Measurements from ENCODE around the gene FSTL4. TPM values are rescaled to one million over a fixed set of nuclear protein-coding genes. Genes with fewer than 3 reads are reported as not detected.

The FSTL4 gene
- polyA plus RNA-seq, 3 donors from 2014 or later: not detected

DNA sequence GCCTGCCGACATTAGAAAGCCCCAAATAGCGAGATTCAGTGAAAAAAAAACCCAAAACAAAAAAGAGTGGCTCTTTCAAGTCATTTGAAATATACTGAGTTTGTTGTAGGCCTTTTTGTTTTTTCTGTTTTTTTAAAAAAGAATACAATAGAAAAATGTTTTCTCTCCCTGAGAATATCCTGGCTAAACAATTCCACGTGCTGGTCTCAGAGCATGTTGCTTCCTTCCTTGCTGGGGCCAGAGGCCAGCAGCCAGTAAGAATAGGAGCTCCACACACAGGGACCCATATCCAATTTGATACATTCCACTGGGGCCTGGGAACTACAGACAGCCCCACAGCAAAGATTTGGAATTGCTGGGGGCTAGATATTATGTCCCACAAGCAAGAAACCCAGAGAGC, 369.1 kb downstream of the FSTL4 start:
- no peaks in the 10 kb centered on the region for H3K4me1 Mint-ChIP-seq
- H3K27me3 Mint-ChIP-seq (ENCODE audit: low read depth in 3 of 3): no peaks in the 10 kb centered on the region
- no peaks in the 10 kb centered on the region for H3K9me3 Mint-ChIP-seq
- no peak overlapping the region for H3K4me3 Mint-ChIP-seq
- DNase-seq: no peak
- no peak overlapping the region for H3K27ac Mint-ChIP-seq
- no peaks in the 10 kb centered on the region for H3K36me3 Mint-ChIP-seq

DNA sequence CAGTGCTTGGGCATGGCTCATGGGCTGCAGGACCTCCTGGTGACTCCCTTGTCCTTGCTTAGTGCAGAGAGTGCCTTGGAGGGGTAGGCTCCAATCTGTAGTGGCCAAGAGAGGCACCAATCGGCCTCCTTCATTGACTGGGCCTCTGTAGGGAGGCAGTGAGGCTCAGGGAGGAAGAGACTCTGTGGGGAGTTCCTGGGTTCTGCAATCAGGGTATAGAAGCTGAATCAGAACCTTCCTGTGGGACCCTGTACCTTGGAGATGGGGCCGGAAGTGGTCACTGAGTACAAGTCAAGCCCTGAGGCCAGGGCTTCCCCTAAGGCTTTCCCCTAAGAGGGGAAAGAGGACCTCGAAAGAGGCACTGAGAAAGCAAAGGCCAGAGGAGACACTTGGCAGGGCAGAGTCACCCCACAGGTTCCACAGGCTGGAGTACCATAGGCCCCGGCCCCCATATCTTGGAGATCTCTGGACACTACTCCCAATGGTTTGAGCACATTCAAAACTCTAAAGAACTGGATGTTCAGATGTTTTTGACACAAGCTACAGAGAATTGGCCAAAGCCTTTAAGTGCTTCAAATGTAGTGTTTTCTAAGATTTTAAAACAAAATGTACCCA, 370.0 kb downstream of the FSTL4 start:
- Mint-ChIP-seq H3K4me3 (no peak overlapping the region), H3K36me3 (no peaks in the 10 kb centered on the region), H3K9me3 (no peaks in the 10 kb centered on the region), H3K27me3 (ENCODE audit: low read depth in 3 of 3) (no peaks in the 10 kb centered on the region), H3K27ac (no peak overlapping the region), H3K4me1 (no peaks in the 10 kb centered on the region)
- DNase-seq: no peak

DNA sequence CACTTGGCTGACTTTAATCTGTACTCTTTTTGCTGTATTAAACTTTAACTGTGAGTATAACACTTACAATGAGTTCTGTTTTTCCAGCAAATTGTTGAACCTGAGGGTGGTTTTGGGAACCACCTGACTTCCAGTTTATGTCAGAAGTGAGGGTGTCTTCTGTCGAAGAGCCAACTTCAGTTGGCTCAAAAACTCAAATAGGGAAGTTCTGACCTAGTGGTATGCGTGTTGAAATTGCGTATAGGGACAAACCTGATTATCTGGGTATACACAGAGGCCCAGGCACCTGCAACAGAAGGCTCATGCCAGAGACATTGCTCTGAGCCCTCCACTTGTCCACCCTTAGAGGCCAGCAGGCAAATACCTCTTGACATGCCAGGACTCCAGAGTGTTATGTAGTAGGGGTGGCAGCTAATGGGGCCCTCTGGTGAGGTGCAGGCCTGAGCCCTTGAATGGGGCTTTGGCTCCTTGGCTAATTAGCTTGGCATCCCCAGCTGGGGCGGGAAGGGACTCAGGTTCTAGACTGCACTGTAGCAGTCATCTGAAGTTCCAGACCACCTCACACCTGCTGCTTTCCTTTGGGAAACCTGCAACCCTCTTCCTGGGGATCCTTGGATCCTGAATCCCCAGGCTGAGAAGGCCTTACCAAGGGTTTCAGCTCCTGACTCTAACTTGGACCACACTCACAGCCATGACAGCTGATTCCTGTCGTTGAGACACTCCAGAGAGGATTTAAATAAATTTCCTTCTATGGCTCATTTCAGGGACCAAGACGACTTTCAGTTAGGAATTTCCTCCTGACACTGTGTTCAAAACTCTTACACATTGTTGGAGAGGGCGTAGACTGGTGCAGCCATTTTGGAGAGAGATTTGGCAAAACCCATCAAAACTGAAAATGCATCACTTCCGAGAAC, 370.9 kb downstream of the FSTL4 start:
- no peak overlapping the region for H3K27ac Mint-ChIP-seq
- H3K4me1 Mint-ChIP-seq: no peaks in the 10 kb centered on the region
- H3K36me3 Mint-ChIP-seq: no peaks in the 10 kb centered on the region
- no peaks in the 10 kb centered on the region for H3K9me3 Mint-ChIP-seq
- no peak for DNase-seq
- H3K27me3 Mint-ChIP-seq (ENCODE audit: low read depth in 3 of 3): peaks cover 2% of the 10 kb centered on the region in 3 donors
- H3K4me3 Mint-ChIP-seq: no peak overlapping the region

DNA sequence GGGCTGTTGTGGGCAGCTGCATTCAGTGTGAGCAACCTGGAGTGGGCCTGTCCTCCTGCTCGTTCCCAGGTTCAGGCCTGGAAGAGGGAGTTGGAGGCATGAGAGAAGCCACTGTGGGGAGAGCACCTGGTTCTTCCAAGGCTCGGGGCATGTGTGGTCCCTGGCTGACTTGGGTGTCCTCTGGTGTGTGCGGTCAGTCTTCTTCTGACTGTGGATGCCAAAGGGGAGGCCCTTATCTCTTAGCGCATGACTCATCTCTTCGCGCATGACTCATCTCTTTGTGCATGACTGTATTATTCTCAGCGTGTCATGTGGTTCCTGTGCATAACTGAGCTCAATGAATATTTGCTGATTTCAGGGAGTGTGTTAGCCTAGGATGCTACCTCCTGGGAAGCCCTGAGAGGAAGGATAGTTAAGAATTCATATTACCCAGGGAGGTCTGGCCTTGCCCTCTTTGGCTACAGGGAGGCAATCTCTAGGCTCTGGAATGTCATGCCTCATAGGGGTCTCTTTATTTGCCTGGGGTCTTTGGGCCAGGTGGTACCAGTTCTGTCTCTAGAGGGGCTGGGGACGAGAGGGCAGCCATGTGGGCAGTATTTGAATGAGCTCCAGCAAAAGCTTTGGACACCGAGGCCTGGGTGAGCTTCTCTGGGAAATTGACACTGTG, 371.8 kb downstream of the FSTL4 start:
- H3K4me1 Mint-ChIP-seq: no peaks in the 10 kb centered on the region
- no peak for DNase-seq
- H3K27ac Mint-ChIP-seq: no peak overlapping the region
- no peak overlapping the region for H3K4me3 Mint-ChIP-seq
- H3K27me3 Mint-ChIP-seq (ENCODE audit: low read depth in 3 of 3): peaks cover 2 to 3% (median 2%) of the 10 kb centered on the region in 3 donors
- no peaks in the 10 kb centered on the region for H3K9me3 Mint-ChIP-seq
- H3K36me3 Mint-ChIP-seq: no peaks in the 10 kb centered on the region

DNA sequence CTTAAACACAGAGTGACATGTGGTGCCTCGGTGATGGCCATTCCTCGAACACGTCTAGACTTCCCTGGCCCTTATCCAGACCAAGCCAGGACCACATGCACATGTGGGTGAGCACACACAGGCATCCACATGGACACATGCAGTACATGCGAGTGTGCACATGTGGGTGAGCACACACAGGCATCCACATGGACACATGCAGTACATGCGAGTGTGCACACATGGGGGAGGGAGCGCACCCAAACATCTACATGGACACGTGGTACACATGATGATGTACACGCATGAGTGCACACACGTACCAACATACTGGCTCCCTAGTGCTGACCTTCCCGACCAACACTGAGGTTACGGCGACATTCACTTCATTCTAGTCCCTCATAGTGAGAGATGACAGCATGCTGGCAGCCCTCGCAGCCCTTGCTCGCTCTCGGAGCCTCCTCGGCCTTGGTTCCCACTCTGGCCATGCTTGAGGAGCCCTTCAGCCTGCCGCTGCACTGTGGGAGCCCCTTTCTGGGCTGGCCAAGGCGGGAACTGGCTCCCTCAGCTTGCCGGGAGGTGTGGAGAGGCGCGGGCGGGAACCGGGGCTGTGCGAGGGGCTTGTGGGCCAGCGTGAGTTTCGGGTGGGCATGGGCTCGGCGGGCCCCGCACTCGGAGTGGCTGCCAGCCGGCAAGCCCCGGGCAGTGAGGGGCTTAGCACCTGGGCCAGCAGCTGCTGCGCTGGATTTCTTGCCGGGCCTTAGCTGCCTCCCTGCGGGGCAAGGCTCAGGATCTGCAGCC, 373.7 kb downstream of the FSTL4 start:
- peaks cover 2 to 3% (median 2%) of the 10 kb centered on the region in 3 donors for H3K27me3 Mint-ChIP-seq (ENCODE audit: low read depth in 3 of 3)
- H3K27ac Mint-ChIP-seq: no peak overlapping the region
- no peaks in the 10 kb centered on the region for H3K4me1 Mint-ChIP-seq
- no peaks in the 10 kb centered on the region for H3K9me3 Mint-ChIP-seq
- no peak overlapping the region for H3K4me3 Mint-ChIP-seq
- no peaks in the 10 kb centered on the region for H3K36me3 Mint-ChIP-seq
- no peak for DNase-seq

DNA sequence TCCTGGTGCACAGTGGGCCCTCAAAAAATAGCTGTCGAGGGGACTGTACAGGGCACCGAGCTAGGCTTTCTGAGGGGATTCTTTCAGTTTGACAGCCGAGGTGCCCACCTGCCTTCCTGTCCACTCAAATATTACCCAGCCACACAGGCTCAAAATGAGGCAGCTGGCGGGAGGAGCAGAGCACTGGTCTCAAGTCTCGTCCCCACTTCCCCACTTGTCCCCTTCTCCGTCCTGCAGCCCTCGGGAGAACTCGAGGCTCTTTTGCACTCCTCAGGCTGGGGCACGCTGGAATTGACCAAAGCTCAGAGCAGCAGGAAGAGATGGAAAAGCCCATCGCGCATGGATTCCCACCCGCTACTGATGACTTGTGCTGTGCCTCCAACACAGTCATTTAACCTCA, 375.4 kb downstream of the FSTL4 start:
- Mint-ChIP-seq H3K4me1 (no peaks in the 10 kb centered on the region), H3K36me3 (no peaks in the 10 kb centered on the region), H3K4me3 (no peak overlapping the region), H3K27me3 (ENCODE audit: low read depth in 3 of 3) (peaks cover 2 to 4% (median 3%) of the 10 kb centered on the region in 3 donors), H3K27ac (no peak overlapping the region), H3K9me3 (no peaks in the 10 kb centered on the region)
- no peak for DNase-seq

DNA sequence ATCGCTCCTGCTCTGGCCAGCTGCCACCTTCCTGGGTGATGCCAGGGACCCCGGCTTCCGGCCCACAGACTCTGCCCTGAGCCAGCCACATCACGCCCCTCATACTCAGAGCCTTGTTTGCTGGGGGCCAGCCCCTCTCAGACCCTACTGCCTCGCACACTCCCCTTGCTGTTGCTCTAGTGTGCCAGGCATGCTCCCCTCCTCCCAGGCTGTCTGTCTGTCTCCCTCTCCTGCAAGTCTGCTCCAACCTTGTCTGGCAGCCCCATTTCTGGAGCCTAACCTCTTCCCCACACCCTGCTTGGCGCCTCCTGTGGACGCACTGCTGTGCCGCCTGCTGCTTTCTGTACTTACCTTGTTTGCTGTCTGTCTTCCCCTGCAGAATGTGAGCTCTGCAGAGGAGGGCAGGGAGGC, 375.8 kb downstream of the FSTL4 start:
- H3K27ac Mint-ChIP-seq: no peak overlapping the region
- H3K4me3 Mint-ChIP-seq: no peak overlapping the region
- no peaks in the 10 kb centered on the region for H3K36me3 Mint-ChIP-seq
- H3K4me1 Mint-ChIP-seq: no peaks in the 10 kb centered on the region
- H3K27me3 Mint-ChIP-seq (ENCODE audit: low read depth in 3 of 3): peaks cover 2 to 6% (median 3%) of the 10 kb centered on the region in 3 donors
- H3K9me3 Mint-ChIP-seq: no peaks in the 10 kb centered on the region
- DNase-seq: no peak

DNA sequence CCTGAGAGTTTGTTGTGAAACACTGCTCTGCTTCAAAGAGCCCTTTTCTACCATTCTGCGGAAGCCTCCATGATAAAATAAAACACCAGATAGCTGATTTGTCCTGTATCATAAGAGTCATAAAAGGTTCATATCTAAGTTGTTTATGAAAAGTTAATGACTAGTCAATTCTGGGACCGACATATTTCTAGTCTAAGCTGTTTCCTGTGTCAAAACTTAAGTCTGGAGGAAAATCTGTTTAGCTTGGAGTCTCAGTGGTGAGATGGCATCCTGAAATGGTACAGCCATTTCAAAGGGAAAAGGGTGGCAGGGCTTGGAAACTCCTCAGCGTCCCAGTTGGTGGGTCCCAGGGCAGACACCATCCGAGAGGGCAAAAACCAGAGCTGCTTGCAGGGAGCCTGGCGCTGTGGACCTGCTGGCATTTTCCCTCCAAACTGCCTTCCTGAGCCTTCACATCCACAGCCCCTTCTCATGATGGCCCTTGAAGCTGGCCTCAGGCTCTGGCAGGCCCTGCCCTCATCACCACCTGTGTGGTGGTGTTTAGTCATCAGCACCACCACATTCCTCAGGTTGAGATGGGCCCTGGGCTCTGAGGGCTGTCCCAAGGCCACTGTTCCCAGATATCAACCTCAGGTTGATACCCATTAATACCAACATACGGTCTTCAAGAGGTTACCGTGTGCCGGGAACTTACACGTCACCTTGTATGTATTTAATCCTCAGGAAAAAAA, 376.5 kb downstream of the FSTL4 start:
- no peak for DNase-seq
- H3K36me3 Mint-ChIP-seq: no peaks in the 10 kb centered on the region
- H3K27ac Mint-ChIP-seq: no peak overlapping the region

DNA sequence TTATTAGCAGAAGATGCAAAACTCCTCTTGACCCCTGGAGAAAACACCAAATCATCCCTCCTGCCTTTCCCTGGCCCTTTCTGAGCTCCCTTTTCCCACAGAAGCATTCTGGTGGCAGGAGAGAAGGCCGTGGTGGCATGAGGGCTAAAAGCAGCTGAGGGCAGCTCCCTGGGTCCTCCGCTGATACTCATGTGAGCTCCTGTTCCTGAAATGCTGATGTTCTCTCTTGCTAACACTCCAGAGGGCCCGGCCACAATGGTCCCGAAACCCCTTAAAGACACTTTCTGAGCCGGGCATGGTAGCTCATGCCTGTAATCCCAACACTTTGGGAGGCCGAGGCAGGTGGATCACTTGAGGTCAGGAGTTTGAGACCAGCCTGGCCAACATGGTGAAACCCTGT, 377.4 kb downstream of the FSTL4 start:
- H3K4me1 Mint-ChIP-seq: no peaks in the 10 kb centered on the region
- no peak overlapping the region for H3K4me3 Mint-ChIP-seq
- H3K27me3 Mint-ChIP-seq (ENCODE audit: low read depth in 3 of 3): peaks cover 2 to 6% (median 3%) of the 10 kb centered on the region in 3 donors
- H3K36me3 Mint-ChIP-seq: no peaks in the 10 kb centered on the region
- DNase-seq: no peak
- H3K9me3 Mint-ChIP-seq: no peaks in the 10 kb centered on the region
- H3K27ac Mint-ChIP-seq: no peak overlapping the region

More for the DNA sequence above, 376.5 kb downstream of the FSTL4 start:
- no peaks in the 10 kb centered on the region for H3K4me1 Mint-ChIP-seq
- H3K4me3 Mint-ChIP-seq: no peak overlapping the region
- H3K9me3 Mint-ChIP-seq: no peaks in the 10 kb centered on the region
- peaks cover 2 to 6% (median 3%) of the 10 kb centered on the region in 3 donors for H3K27me3 Mint-ChIP-seq (ENCODE audit: low read depth in 3 of 3)

DNA sequence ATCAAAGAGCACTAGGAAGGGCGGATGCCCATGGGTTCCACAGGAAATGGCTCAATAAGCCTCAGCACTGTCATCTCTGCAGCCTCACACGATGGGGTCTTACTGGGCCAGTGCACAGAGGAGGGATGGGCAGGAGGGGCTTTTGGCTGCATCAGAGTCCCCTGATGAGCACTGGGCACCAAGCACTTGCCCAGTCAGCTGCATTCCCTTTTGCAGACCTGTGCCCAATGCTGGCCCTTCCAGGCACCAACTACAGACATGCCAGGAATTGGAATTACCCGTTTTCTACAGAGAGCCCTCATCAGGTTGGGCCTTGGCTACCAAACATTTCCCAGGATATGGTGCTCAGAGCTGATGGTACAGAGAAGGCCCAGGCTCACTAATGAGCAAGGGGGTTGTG, 378.1 kb downstream of the FSTL4 start:
- no peak overlapping the region for H3K4me3 Mint-ChIP-seq
- H3K27ac Mint-ChIP-seq: no peak overlapping the region
- H3K27me3 Mint-ChIP-seq (ENCODE audit: low read depth in 3 of 3): peaks cover 2 to 6% (median 3%) of the 10 kb centered on the region in 3 donors
- no peaks in the 10 kb centered on the region for H3K36me3 Mint-ChIP-seq
- no peaks in the 10 kb centered on the region for H3K4me1 Mint-ChIP-seq
- H3K9me3 Mint-ChIP-seq: no peaks in the 10 kb centered on the region
- DNase-seq: no peak

DNA sequence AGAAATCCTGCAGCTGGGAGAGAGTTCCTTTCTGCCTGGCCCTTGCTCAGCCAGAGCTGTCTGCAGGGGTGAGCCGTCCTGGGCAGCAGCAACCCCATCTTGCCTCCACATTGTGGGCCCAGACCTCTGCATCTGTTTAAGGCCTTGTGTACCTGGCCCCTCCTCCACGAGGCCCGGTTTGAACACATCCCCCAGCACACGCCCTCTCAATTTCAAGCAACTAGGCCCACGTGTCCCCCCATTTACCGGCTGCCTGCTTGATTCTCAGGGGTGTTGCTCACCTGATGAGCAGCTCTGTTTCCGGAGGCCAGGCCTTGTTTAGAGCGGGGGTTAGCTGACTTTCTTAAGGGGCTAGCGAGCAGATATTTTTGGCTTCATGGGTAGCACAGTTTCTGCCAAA, 378.7 kb downstream of the FSTL4 start:
- no peak overlapping the region for H3K4me3 Mint-ChIP-seq
- no peak overlapping the region for H3K27ac Mint-ChIP-seq

DNA sequence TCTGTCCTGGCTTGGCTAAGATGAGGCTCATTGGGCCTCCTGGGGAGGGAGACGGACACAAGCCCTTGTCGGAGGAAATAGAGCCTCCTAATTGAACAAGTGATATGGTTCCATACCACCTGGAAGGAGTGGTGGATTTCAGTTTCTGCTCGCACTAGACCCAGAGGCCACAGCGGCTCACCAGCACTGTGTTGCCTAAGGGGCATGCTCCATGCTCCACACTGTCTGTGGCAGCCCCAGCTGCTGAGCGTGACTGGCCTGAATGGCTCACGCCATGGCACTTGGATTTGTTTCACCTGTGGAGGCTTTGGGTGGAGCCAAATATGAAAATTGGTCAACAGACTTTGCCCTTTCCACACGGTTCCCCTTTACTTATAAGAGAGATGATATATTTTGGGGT, 379.4 kb downstream of the FSTL4 start:
- peaks cover 2 to 6% (median 3%) of the 10 kb centered on the region in 3 donors for H3K27me3 Mint-ChIP-seq (ENCODE audit: low read depth in 3 of 3)
- no peaks in the 10 kb centered on the region for H3K4me1 Mint-ChIP-seq
- no peak overlapping the region for H3K4me3 Mint-ChIP-seq
- no peaks in the 10 kb centered on the region for H3K36me3 Mint-ChIP-seq
- no peaks in the 10 kb centered on the region for H3K9me3 Mint-ChIP-seq
- no peak for DNase-seq
- no peak overlapping the region for H3K27ac Mint-ChIP-seq

More for the DNA sequence above, 378.7 kb downstream of the FSTL4 start:
- Mint-ChIP-seq H3K27me3 (ENCODE audit: low read depth in 3 of 3) (peaks cover 2 to 6% (median 3%) of the 10 kb centered on the region in 3 donors), H3K9me3 (no peaks in the 10 kb centered on the region), H3K36me3 (no peaks in the 10 kb centered on the region), H3K4me1 (no peaks in the 10 kb centered on the region)
- no peak for DNase-seq

DNA sequence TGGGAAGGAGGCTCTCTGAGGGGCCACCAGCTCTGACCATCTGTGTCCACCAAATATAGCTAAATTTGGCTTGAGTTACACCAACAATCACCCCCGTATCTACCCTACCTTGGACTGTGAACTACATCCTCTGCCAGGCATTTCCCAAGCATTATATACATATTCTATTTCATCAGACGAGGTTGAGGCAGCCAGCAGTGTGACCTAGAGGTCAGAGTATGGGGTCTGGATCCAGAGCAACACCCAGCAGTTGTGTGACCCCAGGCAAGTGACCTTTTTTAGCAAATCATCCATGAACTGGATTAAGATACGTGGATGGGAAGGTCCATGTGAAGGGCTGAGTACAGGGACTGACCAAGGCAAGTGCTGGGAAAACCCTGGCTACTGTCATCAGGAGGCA, 379.9 kb downstream of the FSTL4 start:
- Mint-ChIP-seq H3K4me3 (no peak overlapping the region), H3K27ac (no peak overlapping the region), H3K27me3 (ENCODE audit: low read depth in 3 of 3) (peaks cover 2 to 6% (median 3%) of the 10 kb centered on the region in 3 donors), H3K9me3 (no peaks in the 10 kb centered on the region), H3K36me3 (no peaks in the 10 kb centered on the region), H3K4me1 (no peaks in the 10 kb centered on the region)
- DNase-seq: no peak
